ENCODE measurements around the gene NCAN. TPM values are rescaled to one million over a fixed set of nuclear protein-coding genes. Genes with fewer than 3 reads are reported as not detected.

NCAN gene
- total RNA-seq, 2 donors from 2014 or later: 0.05 TPM; not detected in 1

DNA sequence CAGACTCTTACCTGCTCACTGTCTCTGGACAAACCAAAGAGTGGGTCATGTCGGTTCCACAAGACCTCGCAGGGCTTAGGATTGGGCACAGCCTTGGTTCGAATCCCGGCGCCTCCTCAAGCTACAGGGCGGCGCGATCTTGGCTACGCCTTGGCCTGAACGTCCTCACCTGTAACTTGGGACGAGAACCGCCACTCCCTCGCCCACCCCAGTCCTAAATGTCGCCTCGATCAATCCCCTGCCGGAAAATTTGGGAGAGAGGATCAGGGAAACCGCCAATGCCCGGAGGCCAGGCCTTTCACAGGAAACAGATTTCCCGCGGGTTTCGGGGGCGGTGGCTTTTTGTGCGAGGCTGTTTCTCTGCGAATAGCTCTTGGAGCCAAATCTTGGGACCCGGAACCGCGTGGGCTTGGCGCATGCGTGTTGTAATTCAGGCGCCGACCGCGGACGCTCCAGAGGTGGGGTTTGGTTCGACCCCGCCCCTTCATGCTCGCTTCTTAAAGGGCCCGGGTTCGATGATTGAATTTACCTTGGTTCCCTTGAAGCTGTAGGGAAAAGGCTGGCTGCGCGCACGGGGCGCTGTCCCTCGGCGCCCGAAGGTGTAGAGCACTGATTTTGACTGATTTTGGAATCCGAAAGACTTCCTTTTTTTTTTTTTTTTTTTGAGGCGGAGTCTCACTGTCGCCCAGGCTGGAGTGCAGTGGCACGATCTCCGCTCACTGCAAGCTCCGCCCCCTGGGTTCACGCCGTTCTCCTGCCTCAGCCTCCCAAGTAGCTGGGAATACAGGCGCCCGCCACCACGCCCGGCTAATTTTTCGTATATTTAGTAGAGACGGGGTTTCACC is 8.5 kb upstream of the NCAN start, which contains the start of gene NR2C2AP:
NR2C2AP (minus strand) TSS at position 403 of the 845 bp plus-strand sequence; CDS start at position 49, 354 bp downstream.
- no peaks in the 10 kb centered on the region for H3K9me3 ChIP-seq
- H3K4me1 ChIP-seq: no peaks in the 10 kb centered on the region
- peak within 1 kb of the TSS; percentile 68 for H3K27ac ChIP-seq
- no peak for TF ChIP-seq CTCF (IDR thresholded peaks at IDR 0.05)
- H3K9ac ChIP-seq (ENCODE audit: low read depth in 2 of 2, low read length in 2 of 2): peak within 1 kb of the TSS; percentile 75 to 98
- DNase-seq: peak; percentile 96
- H3K36me3 ChIP-seq: peaks cover 5% of the 10 kb centered on the region
- peak within 1 kb of the TSS; percentile 86 for H3K4me3 ChIP-seq
- H3K27me3 ChIP-seq: no peaks in the 10 kb centered on the region
- intact Hi-C loops (cut with DNase I): no loop called here

DNA sequence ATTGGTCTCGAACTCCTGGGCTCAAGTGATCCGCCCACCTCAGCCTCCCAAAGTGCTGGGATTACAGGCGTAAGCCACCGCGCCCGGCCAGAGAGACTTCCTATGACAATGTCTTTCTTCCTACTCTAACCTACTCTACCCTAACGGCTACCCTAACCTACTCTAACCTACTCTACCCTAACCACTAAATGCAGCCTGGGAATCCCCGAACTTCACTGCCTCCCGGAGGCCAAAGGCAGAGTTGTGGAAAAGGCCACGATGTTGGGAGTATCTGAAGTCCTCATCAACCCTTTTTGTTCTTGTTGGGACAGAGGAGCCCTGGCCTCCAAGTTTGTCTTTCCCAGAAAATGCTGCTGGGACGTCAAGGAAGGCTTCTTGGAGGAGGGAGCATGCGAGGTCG is 7.6 kb upstream of the NCAN start:
- intact Hi-C loops (cut with DNase I): no loop called here
- Histone ChIP-seq H3K4me3 (no peak overlapping the region), H3K9me3 (no peaks in the 10 kb centered on the region), H3K4me1 (no peaks in the 10 kb centered on the region), H3K9ac (ENCODE audit: low read depth in 2 of 2, low read length in 2 of 2) (no peak overlapping the region), H3K27ac (no peak overlapping the region), H3K36me3 (no peaks in the 10 kb centered on the region), H3K27me3 (no peaks in the 10 kb centered on the region)
- DNase-seq: no peak
- TF ChIP-seq CTCF (IDR thresholded peaks at IDR 0.05): no peak

DNA sequence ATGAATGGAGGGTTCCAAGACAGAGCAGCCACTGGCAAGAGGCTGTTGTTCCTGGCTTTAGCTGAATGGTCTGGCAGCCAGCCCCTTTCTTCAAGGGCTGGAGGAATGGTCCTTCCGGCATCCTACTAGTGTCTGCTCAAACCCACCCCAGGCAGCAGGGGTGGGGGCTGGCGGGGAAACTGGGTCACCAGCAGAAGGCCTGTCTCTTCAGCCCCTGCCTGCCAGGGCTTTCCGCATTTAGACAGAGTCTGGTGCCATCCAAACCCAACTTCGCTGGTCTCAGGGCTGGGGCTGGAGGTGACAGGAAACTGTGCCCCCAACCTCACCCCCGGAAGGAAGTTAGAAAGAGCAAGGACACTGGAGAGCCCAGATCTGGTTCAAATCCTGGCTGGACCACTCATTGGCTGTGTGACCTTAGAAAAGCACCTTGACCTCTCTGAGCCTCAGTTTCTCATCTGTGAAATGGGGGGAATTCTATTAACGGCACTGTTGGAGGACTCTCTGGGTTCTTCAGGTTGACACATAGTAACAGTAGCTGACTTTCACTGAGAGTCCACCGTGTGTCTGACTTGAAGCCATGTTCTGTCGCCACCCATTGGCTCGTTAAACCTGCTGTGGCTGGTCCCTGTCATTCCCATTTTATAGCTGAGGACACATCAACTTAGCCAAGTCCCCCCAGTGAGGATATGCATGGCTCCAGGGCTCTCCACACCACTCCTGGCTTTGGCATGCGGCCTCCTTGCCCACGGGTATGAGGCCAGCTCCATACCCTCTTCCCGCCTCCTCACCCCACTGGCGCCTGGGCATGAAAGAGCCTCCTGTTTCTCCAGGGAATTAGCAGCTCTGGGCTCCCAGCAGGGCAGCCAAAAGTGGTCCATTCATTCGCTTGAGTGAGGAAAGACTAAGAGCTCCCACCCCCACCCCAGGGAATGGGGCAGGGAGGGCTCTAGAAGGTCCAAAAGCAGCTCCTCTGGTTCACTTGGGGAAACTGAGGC is 6.0 kb upstream of the NCAN start:
- intact Hi-C loops (cut with DNase I): no loop called here

DNA sequence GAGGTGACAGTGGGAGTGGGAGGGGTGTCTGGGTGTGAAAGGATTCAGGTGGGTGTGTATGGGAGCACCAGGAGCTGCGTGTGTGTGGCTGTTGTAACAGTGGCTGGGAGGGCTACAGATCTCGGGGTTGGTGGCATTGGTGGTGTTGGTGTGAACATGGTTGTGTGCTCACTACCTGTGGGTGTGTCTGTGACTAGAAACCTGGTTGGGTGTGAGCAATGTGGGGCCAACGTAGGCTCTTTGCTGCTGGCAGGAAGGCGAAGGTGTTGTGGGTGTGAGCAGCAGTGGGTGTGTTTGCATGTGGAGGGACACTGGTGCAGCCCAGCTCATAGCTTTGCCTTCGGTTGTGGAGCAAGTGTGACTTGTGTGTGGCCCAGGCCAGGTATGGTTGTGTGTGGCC is 4.8 kb upstream of the NCAN start:
- intact Hi-C loops (cut with DNase I): no loop called here
- Histone ChIP-seq H3K4me3 (no peak overlapping the region), H3K36me3 (no peaks in the 10 kb centered on the region), H3K27me3 (peaks cover 8% of the 10 kb centered on the region), H3K9ac (ENCODE audit: low read depth in 2 of 2, low read length in 2 of 2) (no peak overlapping the region), H3K27ac (no peak overlapping the region), H3K9me3 (no peaks in the 10 kb centered on the region), H3K4me1 (no peaks in the 10 kb centered on the region)
- no peak for DNase-seq
- TF ChIP-seq CTCF (IDR thresholded peaks at IDR 0.05): no peak

More for the DNA sequence above, 6.0 kb upstream of the NCAN start:
- no peak for TF ChIP-seq CTCF (IDR thresholded peaks at IDR 0.05)
- DNase-seq: no peak
- Histone ChIP-seq H3K36me3 (no peaks in the 10 kb centered on the region), H3K9me3 (no peaks in the 10 kb centered on the region), H3K4me3 (no peak overlapping the region), H3K27me3 (no peaks in the 10 kb centered on the region), H3K9ac (ENCODE audit: low read depth in 2 of 2, low read length in 2 of 2) (no peak overlapping the region), H3K4me1 (no peaks in the 10 kb centered on the region), H3K27ac (no peak overlapping the region)
